Duodenal mucosa (tissue), 2 donors: ENCODE results near the gene CAMKMT.

Experiments used
- H3K27ac ChIP-seq: one replicate; pipeline ENCODE4 v1.7.0; 2013; ENCODE audit warnings: low read depth, low read length
- H3K27me3 ChIP-seq, 2 donors: one replicate each; pipeline ENCODE4 v1.7.0; 2013; ENCODE audit warnings: low read length in 2 of 2, control low read depth in 1 of 2; ENCODE audit not compliant: insufficient read depth in 2 of 2, control insufficient read depth in 1 of 2
- H3K36me3 ChIP-seq, 2 donors: one replicate each; pipeline ENCODE4 v1.7.0; 2013; ENCODE audit warnings: low read length in 2 of 2, control low read depth in 1 of 2; ENCODE audit not compliant: insufficient read depth in 2 of 2, control insufficient read depth in 1 of 2
- H3K4me1 ChIP-seq, 2 donors: one replicate each; pipeline ENCODE4 v1.7.0; 2013; ENCODE audit warnings: low read length in 2 of 2, control low read depth in 1 of 2; ENCODE audit not compliant: insufficient read depth in 2 of 2, control insufficient read depth in 1 of 2
- H3K4me3 ChIP-seq, 2 donors: one replicate each; pipeline ENCODE4 v1.7.0; 2013; ENCODE audit warnings: low read length in 2 of 2, low read depth in 1 of 2
- H3K9ac ChIP-seq, 2 donors: one replicate each; pipeline ENCODE4 v1.7.0; 2013; ENCODE audit warnings: low read length in 2 of 2, low read depth in 1 of 2
- H3K9me3 ChIP-seq, 2 donors: one replicate each; pipeline ENCODE4 v1.7.0; 2013; ENCODE audit warnings: low read length in 2 of 2, control low read depth in 1 of 2; ENCODE audit not compliant: control insufficient read depth in 1 of 2

The CAMKMT gene

DNA sequence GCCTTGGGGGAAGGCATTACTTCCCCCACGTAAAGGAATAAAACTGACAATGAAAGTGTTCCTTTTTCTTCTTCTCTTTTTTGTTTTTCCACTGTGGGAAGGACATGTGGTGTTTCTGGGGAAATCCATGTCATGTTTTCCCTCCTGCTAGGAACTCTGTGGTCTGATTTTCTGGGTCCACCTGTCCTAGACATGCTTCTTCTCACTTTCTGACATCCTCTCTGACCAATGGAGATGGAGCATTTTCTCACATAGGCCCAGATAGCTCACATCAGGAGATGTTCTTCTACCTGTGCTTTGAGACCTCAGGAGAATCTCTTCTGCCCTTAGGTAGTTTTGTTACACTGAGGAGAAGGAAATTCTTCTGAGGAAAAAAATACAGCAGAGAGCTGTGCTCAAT lies 327.8 kb downstream of the CAMKMT start:
- no peak overlapping the region for H3K4me3 ChIP-seq
- no peak overlapping the region for H3K27ac ChIP-seq
- no peak overlapping the region for H3K9ac ChIP-seq
- H3K4me1 ChIP-seq = no peaks in the 10 kb centered on the region
- H3K36me3 ChIP-seq = no peaks in the 10 kb centered on the region
- H3K27me3 ChIP-seq = no peaks in the 10 kb centered on the region
- no peaks in the 10 kb centered on the region for H3K9me3 ChIP-seq

DNA sequence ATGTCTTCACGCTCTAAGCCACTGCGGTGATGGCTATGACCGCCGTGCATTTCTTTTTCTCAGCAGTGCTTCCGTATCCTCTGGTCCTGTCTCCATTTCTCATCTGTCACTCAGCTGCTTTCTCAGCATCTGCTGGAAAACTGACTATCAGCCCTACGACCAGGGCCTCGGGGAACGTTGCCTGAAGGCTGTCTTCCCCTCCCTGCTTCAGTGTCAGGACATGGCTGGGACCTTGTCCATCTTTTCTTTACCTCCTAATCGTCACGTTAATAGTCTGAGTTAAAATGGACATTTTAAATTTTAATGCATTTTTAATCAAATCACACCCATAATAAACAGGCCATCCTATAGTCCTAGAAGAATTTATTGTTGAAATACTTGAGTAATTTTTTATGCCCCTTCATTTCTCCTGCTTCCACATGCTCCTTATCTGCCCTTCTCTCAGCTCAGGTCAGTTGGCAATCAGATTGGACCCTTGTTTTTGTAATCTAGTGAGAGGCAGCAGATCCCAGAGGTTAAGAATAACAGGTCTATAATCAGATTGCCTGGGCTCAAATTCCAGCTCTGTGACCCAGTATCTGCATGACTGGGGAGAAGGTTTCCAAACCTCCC lies 329.5 kb downstream of the CAMKMT start:
- no peaks in the 10 kb centered on the region for H3K27me3 ChIP-seq
- no peak overlapping the region for H3K27ac ChIP-seq
- no peak overlapping the region for H3K4me3 ChIP-seq
- H3K9me3 ChIP-seq = no peaks in the 10 kb centered on the region
- H3K4me1 ChIP-seq = no peaks in the 10 kb centered on the region
- H3K9ac ChIP-seq = no peak overlapping the region
- H3K36me3 ChIP-seq = no peaks in the 10 kb centered on the region

DNA sequence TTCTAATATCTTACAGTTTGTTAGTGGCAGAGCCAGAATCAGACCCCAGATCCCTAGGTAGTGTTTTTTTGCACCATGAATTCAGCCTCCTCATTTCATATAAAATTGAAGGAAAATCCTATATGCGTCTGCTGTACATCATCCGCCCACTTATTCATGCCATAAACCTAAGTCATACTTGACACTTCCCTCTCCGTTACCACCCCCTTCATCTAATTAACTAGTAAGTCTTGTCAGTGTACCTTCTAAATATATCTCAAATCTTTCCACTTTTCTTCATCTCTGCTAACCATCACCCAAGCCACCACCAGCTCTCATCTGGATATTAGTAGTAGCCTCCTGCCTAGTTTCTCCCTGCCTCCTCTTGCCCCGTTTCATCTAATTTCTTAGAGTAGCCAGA lies 331.1 kb downstream of the CAMKMT start:
- no peaks in the 10 kb centered on the region for H3K9me3 ChIP-seq
- H3K9ac ChIP-seq = no peak overlapping the region
- H3K4me1 ChIP-seq = no peaks in the 10 kb centered on the region
- no peak overlapping the region for H3K27ac ChIP-seq
- H3K4me3 ChIP-seq = no peak overlapping the region
- H3K27me3 ChIP-seq = no peaks in the 10 kb centered on the region
- H3K36me3 ChIP-seq = no peaks in the 10 kb centered on the region

DNA sequence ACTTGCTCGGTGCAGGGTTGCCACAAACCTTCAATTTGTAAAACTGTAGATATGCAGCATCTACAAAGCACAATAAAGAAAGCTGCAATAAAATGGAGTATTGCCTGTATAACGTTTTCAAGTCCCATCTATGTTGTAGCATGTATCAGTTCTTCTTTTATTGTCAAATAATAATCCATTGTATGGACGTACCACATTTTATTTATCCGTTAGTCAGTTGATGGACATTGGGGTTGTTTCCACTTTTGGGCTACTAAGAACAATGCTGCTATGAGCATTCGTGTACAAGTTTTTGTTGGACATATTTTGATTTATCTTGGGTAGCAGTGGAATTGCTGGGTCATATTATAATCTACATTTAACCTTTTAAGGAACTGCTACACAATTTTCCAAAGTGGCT lies 339.1 kb downstream of the CAMKMT start:
- no peaks in the 10 kb centered on the region for H3K36me3 ChIP-seq
- no peaks in the 10 kb centered on the region for H3K9me3 ChIP-seq
- H3K27ac ChIP-seq = no peak overlapping the region
- H3K9ac ChIP-seq = no peak overlapping the region
- H3K4me3 ChIP-seq = no peak overlapping the region
- H3K27me3 ChIP-seq = no peaks in the 10 kb centered on the region
- no peaks in the 10 kb centered on the region for H3K4me1 ChIP-seq

DNA sequence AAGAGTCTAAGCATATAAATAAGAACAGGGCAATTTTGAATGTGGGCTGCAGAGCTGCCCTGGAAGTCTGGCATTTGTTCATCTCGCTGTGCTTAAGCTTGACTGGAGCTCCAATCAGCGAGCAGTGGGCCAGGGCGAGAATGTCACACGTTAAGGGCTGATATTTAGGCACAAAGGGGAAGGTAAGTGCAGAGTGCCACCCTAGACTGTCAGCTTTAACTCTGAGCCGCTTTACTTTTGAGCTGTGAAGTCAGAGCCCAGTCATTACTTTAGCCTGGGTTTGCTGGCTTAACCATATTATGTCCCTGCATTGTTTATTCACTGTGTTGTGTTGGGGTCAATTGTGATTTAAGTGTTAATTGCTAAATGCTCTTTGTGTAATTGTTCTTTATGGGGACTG lies 343.6 kb downstream of the CAMKMT start:
- Histone ChIP-seq H3K27ac (no peak overlapping the region), H3K27me3 (no peaks in the 10 kb centered on the region), H3K4me1 (no peaks in the 10 kb centered on the region), H3K9me3 (no peaks in the 10 kb centered on the region), H3K9ac (no peak overlapping the region), H3K36me3 (no peaks in the 10 kb centered on the region), H3K4me3 (no peak overlapping the region)

DNA sequence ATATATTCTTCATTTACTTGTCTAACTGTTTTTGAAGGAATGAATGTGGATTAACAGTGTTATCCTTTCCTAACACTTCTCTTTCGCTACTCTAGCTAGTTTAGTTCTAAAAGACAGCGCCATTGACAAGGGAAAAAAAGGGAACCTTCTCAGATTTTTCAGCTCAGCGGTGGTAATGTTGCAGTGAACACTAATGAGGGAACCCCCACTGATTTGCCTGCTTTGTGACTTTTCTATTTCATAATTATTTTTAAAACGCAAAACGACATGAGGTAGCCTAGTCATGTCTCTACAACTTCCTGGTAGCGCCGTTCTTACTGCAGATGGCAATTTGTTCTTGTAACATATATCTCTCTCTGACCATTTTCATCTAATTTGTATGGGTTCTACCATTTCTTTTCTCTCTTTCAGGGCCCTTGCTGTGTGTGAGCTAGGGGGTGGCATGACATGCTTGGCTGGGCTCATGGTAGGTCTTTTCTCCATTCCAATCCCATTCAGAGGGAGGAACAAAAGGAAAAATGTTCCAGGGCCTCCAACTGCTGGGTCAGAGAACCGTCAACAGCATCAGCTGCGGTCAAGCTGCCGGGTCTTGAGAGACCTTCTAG lies 344.2 kb downstream of the CAMKMT start:
- no peak overlapping the region for H3K4me3 ChIP-seq
- no peaks in the 10 kb centered on the region for H3K36me3 ChIP-seq
- no peaks in the 10 kb centered on the region for H3K9me3 ChIP-seq
- H3K27me3 ChIP-seq = no peaks in the 10 kb centered on the region
- no peaks in the 10 kb centered on the region for H3K4me1 ChIP-seq
- H3K27ac ChIP-seq = no peak overlapping the region
- H3K9ac ChIP-seq = no peak overlapping the region

DNA sequence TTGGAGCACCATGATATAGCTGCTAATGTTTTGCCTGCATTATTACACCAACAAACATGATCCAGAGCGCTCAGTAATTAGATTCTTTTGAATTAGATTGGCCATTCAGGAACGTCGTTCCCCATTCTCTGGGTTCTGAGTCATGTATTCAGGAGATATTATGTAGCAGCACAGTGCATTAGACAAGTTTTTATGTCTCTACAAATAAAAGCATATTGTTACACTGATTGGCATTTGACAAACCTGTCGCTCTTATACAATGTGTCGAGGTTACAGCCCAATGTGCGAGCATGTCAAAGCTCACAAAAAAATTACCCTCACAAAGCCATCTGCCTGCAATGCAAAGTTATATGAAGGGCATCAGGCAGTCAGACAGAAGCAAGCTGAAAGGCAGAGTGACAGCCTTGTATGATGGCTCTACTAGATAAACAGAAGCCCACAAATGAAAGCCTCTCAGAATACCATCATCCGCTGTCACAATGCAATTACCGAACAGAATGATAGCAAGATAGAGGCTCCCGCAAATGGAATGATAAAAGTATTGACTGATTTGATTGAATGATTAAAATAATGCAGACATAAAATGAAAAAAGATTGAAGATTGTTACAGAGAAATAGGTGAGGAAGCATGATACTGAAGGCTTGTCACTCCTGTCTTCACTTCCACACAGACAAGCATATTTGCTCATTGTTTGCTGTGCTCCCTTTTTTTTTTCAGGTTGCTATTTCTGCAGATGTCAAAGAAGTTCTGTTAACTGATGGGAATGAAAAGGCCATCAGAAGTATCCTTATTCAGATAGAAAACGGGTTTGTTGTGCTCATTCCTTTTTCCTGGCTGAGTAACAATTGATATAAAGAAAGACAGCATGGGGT lies 345.2 kb downstream of the CAMKMT start:
- H3K9ac ChIP-seq = no peak overlapping the region
- no peaks in the 10 kb centered on the region for H3K4me1 ChIP-seq
- no peak overlapping the region for H3K27ac ChIP-seq
- no peaks in the 10 kb centered on the region for H3K36me3 ChIP-seq
- no peaks in the 10 kb centered on the region for H3K9me3 ChIP-seq
- no peak overlapping the region for H3K4me3 ChIP-seq
- H3K27me3 ChIP-seq = no peaks in the 10 kb centered on the region

DNA sequence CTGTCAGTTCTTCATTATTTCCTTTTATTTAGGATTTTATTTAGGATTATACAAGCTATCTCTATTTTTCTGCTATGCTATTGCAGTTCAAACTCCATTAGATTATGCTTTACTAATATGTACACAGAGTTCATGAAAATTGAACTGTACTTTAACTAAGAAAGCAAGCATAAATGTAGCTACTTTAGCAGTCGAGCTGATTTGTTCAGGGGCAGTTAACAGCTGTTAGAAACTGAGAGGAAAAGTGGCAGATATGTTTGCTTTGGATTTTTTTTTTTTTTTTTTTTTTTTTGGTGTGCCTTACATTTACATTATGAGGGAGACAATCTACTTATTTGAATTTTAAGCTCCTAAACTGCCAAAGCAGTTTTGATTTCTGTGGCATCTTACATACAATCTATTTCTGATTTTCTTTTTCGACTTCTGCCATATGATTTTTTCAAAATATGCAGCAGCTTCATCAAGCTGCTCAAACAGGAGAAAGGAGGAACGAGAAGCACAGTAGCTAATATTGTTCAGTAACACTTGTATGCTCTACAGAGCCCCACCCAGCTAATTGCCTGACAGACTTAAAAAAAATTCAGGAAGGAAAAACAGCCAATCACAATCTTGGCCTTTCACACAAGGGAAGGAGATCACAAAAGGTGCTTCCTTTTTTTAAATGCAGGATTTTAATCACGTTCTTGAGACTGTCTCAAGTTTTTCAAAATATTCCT lies 346.4 kb downstream of the CAMKMT start:
- no peak overlapping the region for H3K27ac ChIP-seq
- no peak overlapping the region for H3K4me3 ChIP-seq
- no peak overlapping the region for H3K9ac ChIP-seq
- no peaks in the 10 kb centered on the region for H3K4me1 ChIP-seq
- H3K36me3 ChIP-seq = no peaks in the 10 kb centered on the region
- no peaks in the 10 kb centered on the region for H3K27me3 ChIP-seq
- H3K9me3 ChIP-seq = no peaks in the 10 kb centered on the region

DNA sequence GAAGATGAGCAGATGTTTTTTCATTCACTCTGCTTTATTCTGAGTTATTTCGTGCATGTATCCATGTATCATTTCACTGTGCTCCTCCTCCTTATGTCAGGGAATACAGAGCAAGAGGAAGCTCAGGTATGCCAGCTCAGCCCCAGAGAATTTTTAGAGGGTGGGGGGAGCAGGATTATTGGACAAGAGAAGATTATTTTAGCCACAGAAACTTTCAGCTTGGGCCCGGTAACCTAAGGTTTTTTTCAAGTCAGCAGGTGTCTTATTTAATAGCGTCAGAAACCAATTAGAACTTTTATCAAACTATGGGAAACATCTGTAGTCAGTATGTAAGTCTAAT lies 346.9 kb downstream of the CAMKMT start:
- no peaks in the 10 kb centered on the region for H3K27me3 ChIP-seq
- H3K4me3 ChIP-seq = no peak overlapping the region
- no peak overlapping the region for H3K9ac ChIP-seq
- no peaks in the 10 kb centered on the region for H3K36me3 ChIP-seq
- H3K4me1 ChIP-seq = no peaks in the 10 kb centered on the region
- H3K9me3 ChIP-seq = no peaks in the 10 kb centered on the region
- no peak overlapping the region for H3K27ac ChIP-seq

DNA sequence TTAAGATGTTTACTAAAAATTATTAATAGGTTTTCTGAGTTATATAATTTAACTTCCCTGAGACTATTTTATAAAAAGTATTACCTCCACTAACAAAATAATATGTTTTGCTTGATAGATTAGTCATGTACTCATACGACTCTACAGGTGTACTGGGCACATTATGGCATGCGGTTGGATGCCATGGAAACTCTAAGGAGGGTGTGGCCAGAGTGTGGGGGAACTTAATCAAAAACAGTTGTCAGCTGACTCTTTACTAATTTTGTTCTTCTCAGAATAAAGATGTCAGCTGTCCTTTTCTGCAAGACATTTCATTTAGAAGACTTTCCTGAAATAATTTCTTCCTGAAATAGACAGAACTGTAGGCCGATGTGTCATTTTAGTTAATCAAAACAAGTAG lies 351.4 kb downstream of the CAMKMT start:
- H3K27ac ChIP-seq = no peak overlapping the region
- H3K4me1 ChIP-seq = no peaks in the 10 kb centered on the region
- no peaks in the 10 kb centered on the region for H3K36me3 ChIP-seq
- H3K4me3 ChIP-seq = no peak overlapping the region
- no peak overlapping the region for H3K9ac ChIP-seq
- no peaks in the 10 kb centered on the region for H3K9me3 ChIP-seq
- H3K27me3 ChIP-seq = no peaks in the 10 kb centered on the region
